Measurements from ENCODE around the gene ADAMTS12.
A peak's percentile ranks its signal among the peaks of the same experiment; 100 is the strongest.

ADAMTS12 gene

GRCh38 chr5:33649549-33650482 lies 242.0 kb downstream of the ADAMTS12 start:
- DNase-seq (ENCODE audit: low read depth), result peak; percentile 70

DNA sequence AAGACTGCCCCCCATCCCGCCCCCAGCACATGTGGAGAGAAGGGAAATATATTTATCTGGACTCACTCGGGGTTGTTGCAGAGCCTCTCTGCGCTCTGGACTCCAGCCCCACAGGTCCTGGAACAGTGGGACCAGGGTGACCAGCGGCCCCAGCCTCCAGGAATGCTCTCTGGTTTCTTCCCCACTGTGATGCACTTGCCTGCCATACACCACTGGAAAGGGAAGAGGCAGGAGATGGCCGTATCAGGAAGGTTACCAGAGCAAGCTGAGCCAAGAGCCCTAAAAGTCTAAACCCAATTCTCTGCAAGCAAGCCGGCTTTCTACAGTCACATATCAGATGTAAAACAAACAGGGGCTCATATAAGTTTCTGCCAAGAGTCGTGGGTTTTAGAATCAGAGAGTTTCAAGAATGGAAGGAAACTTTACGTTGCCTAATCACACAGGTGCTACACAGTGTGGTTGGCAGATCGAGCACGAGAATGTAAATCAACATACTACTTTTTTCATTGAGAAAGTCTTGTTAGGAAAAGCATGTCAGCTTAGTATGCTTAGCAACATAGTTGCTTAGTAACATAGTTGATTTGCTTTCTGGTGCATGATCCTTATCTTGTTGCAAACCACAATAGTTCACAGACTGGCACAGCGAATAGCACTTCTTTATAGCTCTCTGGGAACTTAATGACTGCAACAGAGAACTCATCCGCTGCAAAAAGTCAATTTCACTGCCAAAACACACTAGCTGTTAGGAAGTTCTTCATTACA lies 249.9 kb downstream of the ADAMTS12 start:
- no peak for DNase-seq (ENCODE audit: low read depth)

GRCh38 chr5:33639474-33639873 lies 252.3 kb downstream of the ADAMTS12 start:
- no peak for DNase-seq (ENCODE audit: low read depth)

- DNase-seq (ENCODE audit: low read depth), result no peak
These were observed 254.8 kb downstream of the ADAMTS12 start for GRCh38 chr5:33637011-33637410.

DNA sequence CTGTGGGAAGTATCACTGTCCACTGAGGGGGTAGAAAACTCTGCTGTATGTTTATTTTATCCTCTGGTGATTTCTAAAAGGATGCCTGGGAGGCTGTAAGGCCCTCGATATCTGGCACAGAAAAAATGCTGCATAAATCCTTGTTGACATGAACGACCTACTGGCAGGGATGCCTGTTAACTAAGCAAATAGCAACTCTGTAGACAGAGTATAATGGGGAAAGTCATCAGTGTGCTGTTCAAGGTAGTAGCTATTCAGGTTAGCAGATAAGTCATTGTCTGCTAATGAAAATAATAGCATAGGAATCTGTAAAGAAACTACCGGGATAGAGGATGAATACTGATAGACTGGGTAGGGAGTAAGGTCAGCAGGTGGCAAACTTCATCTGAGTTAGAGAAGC lies 256.2 kb downstream of the ADAMTS12 start:
- no peak for DNase-seq (ENCODE audit: low read depth)

DNA sequence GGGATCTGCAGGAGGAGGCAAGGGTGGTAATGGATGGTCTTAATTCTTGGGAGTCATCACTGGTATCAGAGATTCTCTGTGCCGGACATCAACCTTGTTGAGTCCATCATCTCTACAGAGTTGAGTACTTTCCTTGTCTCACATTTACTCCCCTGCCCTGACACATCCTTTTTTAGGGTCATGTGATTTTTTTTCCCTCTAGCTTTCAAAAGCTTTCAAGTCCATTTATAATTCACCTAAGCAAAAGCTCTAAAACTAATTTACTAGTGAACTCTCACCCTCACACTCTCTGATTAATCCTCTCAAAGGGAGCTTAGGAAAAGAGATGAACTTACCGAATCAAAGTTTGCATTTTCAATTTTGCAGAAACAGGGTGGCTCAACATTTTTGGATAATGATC lies 258.1 kb downstream of the ADAMTS12 start:
- no peak for DNase-seq (ENCODE audit: low read depth)

DNA sequence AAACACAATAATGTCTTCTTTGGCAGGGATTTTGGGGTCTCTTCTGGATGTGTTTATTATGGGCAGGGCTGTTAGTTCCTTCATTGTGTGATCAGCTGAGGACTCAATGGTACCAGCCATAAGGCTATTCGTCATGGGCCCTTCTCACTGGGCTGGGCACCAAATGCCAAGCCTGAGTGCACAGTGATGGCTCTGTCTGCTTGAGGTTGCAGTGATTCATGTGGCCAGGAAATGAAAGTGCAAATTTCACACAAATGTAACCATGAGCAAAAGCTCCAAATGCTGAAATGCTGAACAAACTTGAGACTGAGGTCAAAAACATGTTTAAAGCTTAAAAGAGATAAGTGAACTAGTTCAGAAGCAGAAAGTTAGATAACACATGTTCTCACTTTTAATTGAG lies 260.0 kb downstream of the ADAMTS12 start:
- no peak for DNase-seq (ENCODE audit: low read depth)

DNA sequence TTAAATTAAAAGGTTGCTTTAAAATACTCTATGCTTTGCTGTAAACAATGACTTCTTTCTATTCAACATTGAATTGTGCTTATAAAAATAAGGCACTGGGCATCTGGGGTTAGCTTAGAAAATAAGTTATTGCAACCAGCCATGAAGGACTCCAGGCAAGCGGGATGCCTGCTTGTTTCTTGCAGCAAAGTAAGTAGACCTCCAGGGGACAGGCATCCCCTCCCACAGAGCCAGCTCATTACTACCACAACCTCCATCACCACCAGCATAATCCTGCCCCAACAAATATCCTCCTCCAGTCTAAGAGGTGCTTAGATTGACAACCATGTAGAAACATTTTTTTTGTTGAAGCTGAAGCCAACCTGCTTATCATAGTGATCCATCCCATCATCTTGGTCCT lies 260.7 kb downstream of the ADAMTS12 start:
- no peak for DNase-seq (ENCODE audit: low read depth)

DNA sequence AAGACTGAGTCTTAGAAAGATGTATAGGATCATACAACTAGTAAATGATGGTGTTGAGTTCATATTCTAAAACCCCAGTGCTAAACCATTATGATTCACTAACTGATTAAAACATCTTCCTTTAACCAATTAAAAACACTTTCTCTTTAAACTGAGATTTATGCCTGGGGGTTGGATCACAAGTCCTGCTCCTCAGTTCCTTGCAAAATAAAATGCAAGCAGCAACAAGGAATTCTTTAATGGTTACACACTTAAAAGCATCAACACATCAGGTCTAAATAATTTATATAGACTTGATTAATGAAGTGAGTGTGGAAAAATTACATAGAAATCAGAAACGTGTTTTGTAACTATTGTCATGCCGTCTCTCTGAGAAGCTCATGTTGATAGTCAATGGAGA lies 261.8 kb downstream of the ADAMTS12 start:
- no peak for DNase-seq (ENCODE audit: low read depth)

GRCh38 chr5:33628796-33629195 lies 263.0 kb downstream of the ADAMTS12 start:
- DNase-seq (ENCODE audit: low read depth), result no peak

- DNase-seq (ENCODE audit: low read depth), result no peak
These were observed 270.3 kb downstream of the ADAMTS12 start for GRCh38 chr5:33621514-33621913.

- no peak for DNase-seq (ENCODE audit: low read depth)
These were observed 277.8 kb downstream of the ADAMTS12 start for GRCh38 chr5:33614039-33614438.

DNA sequence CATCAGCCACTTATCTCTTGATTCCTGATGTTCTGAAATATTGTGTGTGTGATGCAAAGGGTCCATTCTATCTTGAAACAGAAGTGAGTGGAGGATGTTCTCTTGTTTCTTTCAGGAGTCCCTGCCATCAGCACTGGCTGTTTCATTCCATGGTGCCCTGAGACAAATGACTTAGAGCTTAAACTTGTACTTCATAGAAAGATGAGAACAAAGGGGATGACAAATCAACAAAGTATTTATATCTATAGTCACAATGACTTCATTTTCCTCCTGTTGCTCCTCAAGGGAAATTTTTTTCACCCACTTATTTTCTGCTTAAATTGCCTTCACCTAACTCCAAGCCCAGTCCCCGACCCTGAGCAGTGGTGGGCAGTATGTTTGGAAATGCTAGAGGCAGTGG lies 279.4 kb downstream of the ADAMTS12 start:
- DNase-seq (ENCODE audit: low read depth), result peak; percentile 27

DNA sequence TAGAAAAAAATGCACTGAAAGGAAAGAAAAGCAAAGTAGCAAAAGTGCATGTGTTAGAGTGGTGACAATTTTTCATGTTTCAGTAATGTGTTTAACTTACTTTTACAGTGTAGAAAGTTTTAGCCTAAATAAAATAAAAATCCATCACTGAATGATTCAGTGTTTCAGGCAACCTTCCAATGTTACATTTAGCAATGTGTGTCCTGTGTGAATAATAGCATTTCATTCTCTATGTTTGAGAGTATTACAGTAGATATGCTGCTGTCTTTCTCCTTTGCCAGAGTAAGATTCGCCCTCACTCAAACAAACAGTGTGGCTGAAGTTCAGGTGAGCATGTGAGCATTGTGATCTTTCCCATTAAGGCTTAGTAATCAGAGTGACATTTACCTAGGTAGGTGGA lies 279.9 kb downstream of the ADAMTS12 start:
- DNase-seq (ENCODE audit: low read depth), result peak; percentile 52

- DNase-seq (ENCODE audit: low read depth), result no peak
These were observed 283.3 kb downstream of the ADAMTS12 start for GRCh38 chr5:33608344-33609041.

- DNase-seq (ENCODE audit: low read depth), result no peak
These were observed 287.3 kb downstream of the ADAMTS12 start for GRCh38 chr5:33604503-33604902.

GRCh38 chr5:33601881-33602280 lies 289.9 kb downstream of the ADAMTS12 start:
- DNase-seq (ENCODE audit: low read depth), result no peak

DNA sequence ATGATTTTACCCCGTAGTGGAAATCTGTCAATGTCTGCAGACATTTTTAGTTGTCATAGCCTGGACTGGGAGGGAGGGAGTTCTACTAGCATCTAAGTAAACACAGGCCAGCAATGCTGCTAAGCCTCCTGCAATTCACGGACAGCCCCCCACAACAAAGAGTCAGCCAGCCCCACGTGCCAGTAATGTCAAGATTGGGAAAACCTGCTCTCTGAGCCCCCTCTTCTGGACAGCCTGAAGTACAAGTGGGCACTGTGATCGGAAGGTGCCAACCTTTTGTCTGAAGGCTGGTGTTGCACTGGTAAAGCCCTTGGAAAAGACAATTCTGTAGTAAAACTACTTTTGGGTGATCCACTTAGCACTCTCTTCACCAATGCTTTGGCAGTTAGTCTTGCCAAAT lies 296.5 kb downstream of the ADAMTS12 start:
- no peak for DNase-seq (ENCODE audit: low read depth)

GRCh38 chr5:33594006-33594405 lies 297.8 kb downstream of the ADAMTS12 start:
- DNase-seq (ENCODE audit: low read depth), result no peak

DNA sequence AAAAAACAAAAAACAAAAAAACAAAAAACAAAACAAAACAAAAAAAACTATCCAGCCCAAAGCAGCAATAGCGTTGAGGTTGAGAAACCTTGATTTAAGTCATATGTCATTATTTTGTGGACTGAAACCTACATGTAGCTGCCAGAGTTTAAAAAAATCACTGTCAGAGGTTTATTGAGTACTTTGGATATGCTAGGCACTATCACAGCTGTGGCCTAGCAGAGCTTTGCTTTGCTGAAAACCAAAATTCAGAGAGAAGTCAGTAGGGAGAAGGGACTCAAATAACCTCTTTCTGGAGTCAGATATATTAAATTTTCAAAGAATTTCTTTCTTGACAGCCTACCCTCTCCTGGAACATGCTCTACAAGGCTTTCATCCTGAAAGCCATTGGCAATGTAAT lies 299.5 kb downstream of the ADAMTS12 start:
- DNase-seq (ENCODE audit: low read depth), result no peak

DNA sequence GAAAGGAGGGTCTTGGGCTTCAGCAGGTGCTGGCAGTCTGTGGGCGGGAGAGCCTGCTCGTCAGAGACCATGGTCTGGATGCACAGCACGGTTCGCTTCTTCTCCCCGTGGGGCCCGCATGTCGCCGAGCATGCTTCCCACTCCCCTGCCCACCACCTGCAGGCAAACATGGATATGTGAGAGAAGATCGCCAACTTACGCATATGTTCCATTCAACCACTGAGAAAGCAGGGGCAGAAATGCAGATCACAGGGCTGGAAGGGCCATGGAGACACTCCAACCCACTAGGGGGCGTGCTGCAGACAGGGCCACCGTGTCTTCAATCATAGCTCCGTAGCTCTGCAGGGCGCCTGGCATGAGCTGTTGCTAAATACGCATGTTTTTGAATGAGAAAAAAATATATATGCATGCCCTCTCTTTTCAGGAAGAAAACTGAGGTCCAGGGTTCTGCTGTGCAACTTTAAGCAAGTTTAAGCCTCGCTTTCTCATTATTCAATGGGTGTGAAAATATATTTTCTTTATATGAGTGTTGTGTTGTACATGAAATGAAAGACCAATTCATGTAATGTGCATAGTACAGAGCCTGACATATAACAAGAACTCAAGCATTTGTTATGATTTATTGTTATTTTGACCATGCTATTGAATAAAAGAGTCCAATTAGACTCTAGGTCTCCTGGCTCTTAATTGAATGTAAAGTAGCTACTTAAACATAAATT lies 303.0 kb downstream of the ADAMTS12 start:
- DNase-seq (ENCODE audit: low read depth), result no peak

DNA sequence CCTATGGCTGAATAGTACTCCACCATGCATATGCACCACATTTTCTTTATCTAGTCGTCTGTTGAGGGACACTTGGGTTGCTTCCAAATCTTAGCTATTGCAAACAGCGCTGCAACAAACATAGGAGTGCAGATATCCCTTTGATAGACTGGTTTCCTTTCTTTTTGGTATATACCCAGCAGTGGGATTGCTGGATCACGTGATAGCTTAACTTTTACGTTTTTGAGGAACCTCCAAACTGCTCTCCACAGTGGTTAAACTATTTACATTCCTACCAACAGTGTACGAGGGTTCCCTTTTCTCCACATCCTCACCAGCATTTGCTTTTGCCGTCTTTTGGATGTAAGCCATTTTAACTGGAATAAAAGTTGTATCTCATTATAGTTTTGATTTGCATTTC lies 308.5 kb downstream of the ADAMTS12 start:
- no peak for DNase-seq (ENCODE audit: low read depth)

All from fibroblast of gingiva (primary cell).